Activated CD4-positive, alpha-beta T cell treated with anti-CD3 and anti-CD28 coated beads for 48 hours (primary cell): ENCODE results near the gene FEN1.

Experiments used
- DNase-seq: peaks from one replicate; pipeline ENCODE4 v3.0.0-alpha.2; 2020

FEN1 gene, protein sequence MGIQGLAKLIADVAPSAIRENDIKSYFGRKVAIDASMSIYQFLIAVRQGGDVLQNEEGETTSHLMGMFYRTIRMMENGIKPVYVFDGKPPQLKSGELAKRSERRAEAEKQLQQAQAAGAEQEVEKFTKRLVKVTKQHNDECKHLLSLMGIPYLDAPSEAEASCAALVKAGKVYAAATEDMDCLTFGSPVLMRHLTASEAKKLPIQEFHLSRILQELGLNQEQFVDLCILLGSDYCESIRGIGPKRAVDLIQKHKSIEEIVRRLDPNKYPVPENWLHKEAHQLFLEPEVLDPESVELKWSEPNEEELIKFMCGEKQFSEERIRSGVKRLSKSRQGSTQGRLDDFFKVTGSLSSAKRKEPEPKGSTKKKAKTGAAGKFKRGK

DNA sequence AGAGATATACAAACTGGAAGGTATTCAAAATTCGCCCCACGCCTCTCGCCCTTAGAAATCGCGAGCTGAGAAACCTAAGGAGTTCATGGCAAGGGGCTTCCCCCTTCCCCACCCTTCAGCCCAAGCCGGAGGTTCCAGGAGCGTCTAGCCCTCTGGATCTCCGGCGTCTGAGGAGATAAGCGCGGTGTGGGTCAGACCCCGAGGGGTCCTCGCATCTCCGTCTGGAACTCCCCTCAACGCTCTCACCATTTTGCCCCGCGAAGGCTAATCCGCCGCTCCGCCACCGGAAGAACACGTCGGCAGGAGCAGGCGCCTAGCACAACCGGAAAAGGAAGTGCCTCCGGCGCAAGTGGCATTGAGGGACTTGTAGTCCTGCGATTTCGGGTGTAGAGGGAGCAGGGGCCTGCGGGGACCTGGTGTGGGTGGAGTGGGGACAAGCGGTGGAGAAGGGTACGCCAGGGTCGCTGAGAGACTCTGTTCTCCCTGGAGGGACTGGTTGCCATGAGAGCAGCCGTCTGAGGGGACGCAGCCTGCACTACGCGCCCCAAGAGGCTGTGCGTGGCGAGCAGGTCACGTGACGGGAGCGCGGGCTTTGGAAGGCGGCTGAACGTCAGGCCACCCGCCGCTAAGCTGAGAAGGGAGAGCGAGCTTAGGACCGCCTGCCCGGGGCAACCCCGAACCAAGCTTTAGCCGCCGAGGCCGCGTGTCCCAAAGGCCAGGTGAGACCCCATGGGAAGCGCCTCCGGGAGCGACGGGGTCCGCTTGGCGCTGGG lies at the start of gene FEN1, which contains the start of gene TMEM258:
Gene FEN1, plus strand, starts transcription at position 602 of the 773 bp plus-strand sequence. CDS start 2,451 bp downstream, outside the sequence.
Gene TMEM258, minus strand, starts transcription at position 290 of the 773 bp plus-strand sequence. Its CDS starts 41 bp downstream, at position 249.
- DNase-seq, result peak; percentile 92

- no peak for DNase-seq
Observed at GRCh38 chr11:61743486-61744095, 49.1 kb upstream of the FEN1 start.

GRCh38 chr11:61744181-61744580 lies 48.5 kb upstream of the FEN1 start:
- DNase-seq, result no peak

DNA sequence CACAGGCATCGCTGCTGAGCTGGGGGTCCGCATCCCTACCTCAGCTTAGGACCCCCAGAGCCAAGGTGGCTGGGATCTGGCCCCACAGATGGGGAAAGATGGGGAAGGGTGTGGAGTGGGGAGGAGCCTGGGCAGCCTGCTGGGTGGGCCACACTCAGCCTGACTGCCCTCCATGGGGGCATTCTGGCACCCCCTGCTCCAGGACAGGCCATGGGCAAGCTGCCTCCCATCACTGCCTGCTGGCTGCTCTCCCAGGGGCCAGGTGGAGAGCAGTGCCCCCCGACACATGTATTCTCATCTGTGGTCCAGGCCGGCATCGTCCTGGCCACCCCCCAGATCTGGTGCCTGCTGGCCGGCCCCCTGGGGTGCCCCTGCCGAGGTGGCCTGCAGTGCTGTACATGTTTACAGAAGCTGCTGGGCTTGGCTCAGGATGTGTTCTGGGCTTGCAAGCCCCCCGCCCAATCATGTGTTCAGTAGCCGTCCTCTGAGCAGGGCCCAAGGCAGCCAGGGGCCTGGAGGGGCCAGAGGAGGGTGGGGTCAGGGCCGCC lies 48.0 kb upstream of the FEN1 start:
- DNase-seq, result no peak

DNA sequence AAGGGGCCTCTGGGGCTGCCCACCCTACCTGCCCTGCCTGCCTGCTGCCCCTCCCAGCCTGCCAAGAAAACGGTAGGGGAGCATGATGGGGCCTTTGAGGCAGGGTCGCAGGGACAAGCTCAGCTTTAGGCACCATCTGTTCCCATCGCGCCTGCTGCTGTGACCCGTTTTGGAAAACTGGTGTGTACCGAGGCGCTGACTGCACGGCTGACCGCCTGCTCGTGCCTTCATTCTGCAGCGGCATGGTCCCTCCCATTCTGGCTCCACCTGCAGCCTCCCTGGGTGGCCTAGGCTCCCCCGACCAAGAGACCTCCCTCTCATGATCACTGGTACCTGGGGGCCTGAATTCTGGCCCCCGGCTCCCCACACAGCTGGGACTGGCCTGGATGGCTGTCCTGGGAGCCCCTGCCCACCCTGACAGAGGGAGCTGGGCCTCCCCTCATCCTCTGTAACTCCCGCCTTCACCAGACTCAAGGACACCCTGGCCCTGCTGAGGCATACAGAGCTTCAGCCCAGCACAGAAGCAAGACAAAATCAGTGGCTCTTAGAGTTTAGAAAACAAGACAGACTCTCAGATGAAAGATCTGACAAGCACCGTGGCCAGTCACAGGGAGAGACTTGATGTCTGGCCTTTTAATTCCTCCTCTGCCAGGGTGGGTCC lies 46.8 kb upstream of the FEN1 start:
- no peak for DNase-seq

GRCh38 chr11:61746442-61747191 lies 46.1 kb upstream of the FEN1 start:
- DNase-seq, result no peak

GRCh38 chr11:61747192-61747966 lies 45.3 kb upstream of the FEN1 start:
- peak; percentile 58 for DNase-seq

DNA sequence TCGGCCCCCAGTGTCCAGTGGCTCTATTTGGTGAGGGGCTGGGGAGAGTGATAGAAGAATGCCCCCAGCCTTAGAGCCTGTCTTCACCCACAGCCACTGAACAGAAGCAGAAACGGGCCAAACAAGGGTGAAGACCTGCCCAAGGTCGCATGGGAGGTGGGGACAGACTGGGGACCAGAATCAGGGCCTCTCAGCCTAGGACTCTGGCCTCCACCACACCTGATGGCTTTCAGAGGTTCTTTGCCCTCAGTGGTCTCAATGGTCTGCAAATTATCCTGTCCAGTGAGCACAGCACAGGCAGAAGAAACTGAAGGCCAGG lies 44.8 kb upstream of the FEN1 start:
- DNase-seq, result no peak

- DNase-seq, result no peak
Observed at GRCh38 chr11:61749591-61750217, 43.0 kb upstream of the FEN1 start.

DNA sequence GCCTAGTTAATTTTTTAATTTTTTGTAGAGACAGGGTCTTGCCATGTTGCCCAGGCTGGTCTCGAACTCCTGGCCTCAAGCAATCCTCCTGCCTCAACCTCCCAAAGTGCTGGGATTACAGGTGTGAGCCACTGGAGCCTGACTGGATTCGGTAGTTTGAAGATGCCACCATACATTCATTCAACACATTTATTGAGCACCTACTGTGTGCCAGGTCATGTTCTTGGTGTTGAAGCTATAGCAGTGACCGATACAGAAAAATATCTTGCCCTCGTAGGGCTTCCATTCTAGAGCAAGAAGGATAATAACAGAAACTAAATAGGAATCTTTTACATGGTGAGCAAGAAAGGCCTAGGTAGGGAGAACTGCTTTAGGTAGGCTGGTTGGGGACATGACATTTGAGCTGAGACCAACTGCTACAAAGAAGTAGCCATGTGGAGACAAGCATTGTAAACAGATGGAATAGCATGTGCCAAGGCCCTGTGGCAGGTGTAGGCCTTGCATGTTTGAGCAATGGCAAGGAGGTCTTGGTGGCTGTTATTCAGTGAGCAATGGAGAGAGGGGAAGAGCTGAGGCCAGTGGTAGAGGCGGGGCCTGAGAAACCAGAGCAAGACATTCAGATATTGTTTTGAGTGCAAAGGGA lies 42.0 kb upstream of the FEN1 start:
- DNase-seq, result no peak

DNA sequence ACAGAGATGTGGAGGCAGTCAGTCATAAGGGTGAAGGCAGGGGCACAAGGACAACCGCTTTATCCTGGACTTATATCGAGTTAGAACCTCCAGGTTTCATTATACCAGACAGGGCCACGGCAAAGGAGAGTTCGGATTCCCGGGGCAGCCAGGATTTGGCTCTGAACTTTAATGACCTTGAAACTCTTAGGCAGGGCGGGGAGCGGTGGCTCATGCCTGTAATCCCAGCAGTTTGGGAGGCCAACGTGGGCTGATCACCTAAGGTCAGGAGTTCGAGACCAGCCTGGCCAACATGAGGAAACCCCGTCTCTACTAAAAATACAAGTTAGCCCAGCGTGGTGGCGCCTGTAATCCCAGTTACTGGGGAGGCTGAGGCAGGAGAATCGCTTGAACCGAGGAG lies 41.3 kb upstream of the FEN1 start:
- DNase-seq, result no peak

DNA sequence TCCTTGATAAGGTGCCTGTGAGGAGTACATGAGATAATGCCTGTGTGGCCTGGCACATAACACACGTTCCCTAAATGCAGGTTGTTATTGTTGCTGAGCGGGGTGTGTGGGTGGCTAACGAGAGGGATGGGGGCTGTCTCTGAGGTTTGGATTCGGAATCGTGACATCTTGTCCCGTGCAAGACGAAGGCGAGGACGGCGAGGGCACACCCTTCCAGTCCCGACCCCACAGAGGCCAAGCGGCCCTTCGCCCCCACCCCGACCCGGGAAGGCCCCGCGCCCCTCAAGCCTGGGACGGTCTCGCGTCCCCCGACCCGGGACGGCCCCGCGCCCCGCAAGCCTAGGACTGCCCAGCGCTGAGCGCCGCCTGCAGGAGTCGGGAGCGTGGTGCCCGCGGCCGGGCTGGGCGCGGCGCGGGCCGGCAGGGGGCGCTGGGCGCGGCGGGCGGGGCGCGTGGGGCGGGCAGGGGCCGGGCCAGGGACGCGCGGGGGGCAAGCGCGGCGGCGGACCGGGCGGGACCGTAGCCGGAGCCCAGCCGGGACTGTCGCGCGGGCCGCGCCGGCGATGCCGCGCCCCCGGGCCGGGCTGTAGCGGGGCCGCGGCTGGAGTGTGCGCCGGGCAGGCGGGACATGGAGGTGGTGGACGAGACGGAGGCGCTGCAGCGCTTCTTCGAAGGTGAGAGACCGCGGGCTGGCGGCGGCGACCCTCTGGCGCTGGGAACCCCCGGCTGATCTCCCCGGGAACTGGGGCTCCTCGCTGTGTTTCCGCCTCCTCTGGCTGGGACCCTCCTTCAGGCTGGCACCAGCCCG lies 40.4 kb upstream of the FEN1 start, which contains the start of gene MYRF:
Gene MYRF, plus strand, starts transcription at position 520 of the 808 bp plus-strand sequence. Its CDS starts 109 bp downstream, at position 629.
- DNase-seq, result peak; percentile 60

- no peak for DNase-seq
Observed at GRCh38 chr11:61752925-61753521, 39.7 kb upstream of the FEN1 start.

- no peak for DNase-seq
Observed at GRCh38 chr11:61753672-61754071, 39.0 kb upstream of the FEN1 start.

- no peak for DNase-seq
Observed at GRCh38 chr11:61754534-61755482, 37.9 kb upstream of the FEN1 start.

GRCh38 chr11:61756147-61756451 lies 36.6 kb upstream of the FEN1 start:
- DNase-seq, result no peak

DNA sequence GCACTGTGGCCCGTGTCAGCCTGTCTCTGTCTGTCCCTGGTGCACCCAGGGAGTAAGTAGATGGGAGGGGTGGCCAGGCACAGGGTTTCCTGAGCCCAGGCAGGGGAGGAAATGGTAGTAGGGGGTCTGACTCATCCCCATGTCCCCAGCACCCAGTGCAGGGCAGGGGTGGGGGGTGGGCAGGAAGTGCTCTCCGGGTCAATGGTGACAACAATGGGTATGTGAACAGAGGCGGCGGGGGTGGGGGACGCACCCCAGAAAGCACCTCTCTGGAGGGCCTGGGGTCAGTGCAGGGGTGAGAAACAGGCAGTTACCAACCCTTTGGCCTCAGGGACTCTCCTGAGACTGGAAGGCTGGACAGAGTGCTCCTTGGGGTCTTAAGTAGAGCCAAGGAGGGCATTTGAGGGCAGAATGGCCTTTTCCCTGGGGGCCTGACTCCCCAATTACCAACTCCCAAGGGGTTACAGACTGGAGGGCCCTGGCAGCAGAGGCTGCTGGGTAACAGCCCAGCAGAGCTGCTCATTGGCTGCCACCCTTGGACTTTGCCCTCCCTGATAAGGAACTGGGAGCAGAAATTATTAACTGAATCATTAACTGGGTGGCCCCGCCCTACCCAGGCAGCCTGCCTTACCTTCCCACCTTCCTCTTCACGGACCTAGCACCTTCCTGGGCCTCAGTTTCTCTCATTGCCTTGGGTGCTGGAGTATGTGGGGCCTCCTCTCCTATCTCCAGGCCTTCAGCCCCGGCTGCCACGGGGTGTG lies 36.1 kb upstream of the FEN1 start:
- peak; percentile 35 for DNase-seq
